GF-D8 (cell line): Measurements from ENCODE around the gene SKI.

Experiments
- DNase-seq: peaks from one replicate; lab custom pipeline; 2025; lab: John Stamatoyannopoulos, UW

SKI gene

DNA sequence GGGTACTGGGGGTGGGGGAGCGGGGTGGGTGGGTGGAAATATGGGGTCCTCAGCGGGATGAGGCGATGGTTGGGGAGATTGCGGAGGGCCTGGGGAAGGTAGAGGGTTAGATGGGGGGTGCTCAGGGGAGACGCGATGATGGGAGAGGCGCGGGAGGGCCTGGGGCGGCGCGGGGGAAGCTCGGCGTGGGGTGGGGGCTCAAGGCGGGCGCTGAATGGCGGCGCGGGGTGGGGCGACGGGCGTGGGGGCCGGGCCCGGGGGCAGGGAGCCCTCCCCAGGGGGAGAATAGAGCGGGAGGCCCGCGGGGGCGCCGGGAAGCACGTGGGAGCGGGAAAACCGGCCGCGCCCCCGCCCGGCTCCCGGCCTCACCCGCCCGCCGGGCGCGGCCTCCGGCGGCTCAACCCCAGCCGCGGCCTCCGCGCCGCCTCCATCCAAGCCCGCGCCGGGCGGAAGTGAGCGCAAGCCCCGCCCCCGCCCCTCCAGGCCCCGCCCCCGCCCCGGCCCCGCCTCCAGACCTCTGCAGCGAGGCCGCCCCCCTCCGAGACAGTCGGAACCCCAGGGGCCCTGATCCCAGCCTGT, 33.7 kb upstream of the SKI start, which contains the start of gene FAAP20:
TSS of gene FAAP20 (minus strand) at position 454 of the 579 bp plus-strand sequence. CDS start at position 431, 23 bp downstream.
- DNase-seq: peak; percentile 4

GRCh38 chr1:2194898-2195673, 33.0 kb upstream of the SKI start:
- DNase-seq: peak; percentile 36

- no peak for DNase-seq
These were observed 32.3 kb upstream of the SKI start for GRCh38 chr1:2195785-2196184.

DNA sequence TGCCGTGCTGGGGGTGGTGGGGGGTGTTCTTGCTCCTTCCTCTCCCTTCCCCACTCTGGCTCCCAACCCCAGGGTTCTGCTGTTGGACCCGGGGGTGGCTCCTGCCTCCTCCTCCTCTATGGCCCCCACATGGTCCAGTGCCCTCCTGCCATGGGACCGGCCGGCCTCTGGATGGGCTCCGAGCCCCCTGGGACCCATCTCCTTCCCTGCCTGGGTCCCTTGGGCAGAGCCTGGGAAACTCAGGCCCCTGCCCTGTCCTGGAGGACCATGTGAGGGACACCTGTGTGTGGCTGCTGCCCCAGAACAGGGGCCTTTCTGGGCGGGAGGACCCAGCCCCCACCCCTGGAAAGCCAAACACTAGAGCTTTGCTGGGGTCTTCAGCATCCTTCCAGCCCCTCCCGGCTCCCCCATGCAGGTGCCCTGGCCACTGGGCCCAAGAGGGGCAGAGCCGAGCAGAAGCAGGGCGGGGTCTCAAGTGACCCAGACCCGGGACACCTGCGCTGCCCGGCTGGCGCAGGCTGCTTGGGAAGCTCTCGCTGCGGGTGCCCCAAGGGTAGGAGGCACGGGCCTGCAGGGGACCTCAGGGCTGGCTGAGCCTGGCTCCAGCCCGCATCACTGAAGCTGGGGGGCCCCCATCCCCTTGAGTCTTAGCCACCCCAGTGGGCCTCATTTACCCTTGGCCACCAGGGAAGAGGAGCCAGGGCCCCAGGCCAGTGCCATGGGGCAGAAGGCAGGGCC, 31.0 kb upstream of the SKI start:
- no peak for DNase-seq

DNA sequence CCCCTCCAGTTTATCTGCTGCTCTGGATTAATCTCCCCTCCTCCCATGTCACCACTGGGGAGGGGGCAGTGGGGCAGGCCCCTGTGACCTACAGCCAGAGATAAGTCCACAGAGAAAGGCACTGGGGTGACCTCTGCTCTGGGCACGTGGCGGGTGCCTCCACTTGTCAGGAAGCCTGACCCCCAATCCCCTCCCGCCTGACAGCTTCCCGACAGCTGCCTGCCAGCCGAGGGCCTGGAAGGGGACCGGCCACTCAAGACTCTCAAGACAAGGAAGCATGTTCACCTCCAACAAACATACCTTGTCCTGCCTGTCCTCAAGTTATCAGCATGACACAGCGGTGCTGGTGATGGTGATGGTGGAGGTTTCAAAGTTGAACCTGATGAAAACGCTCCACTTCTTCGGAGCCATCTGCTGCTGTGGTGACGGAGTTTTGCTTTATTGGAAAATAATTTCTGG, 30.4 kb upstream of the SKI start:
- DNase-seq: no peak

DNA sequence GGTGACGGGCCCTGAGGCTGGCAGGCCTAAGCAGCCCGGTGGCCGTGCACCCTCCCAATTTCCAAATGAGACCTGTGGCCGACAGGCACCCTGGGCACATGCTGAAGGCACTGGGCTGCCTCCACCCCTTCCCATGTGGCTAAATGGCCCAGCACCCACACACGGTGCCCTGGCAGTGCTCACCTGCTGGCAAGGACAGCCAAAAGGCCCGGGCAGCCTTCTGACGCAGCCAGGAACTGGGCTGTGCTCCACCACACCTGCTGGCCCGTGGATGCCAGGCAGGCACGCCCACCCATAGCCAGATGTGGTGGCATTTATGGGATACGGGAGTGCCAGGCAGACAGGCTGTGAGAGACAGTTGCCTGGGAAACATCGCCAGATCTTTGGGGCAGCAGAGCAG, 29.5 kb upstream of the SKI start:
- DNase-seq: no peak

GRCh38 chr1:2199042-2199810, 28.9 kb upstream of the SKI start:
- DNase-seq: no peak

DNA sequence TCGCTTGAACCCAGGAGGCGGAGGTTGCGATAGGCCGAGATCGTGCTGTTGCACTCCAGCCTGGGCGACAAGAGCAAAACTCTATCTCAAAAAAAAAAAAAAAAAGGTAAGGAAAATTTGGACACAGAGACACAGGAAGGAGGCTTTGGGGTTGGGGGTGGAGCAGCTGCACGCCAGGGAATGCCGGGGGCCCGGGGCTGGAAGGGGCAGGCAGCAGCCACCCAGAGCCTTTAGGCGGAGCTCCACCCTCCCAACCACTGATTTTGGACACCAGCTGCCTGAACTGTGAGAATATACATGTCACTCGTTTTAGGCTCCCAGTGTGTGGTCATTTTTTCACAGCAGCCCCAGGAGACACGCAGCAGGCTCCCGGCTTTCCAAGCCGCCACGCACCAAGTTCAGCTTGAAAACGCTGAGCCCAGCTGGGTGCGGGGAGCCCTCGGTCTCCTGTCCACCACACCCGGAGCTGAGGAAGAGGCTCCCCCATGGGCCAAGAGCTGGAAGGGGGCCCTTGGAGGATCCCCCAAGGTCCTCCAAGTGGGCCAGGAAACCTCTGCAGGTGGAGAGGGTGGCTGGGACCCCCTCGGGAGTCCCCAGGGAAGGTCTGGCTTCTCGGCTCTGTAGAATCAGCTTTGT, 27.7 kb upstream of the SKI start:
- no peak for DNase-seq

- no peak for DNase-seq
These were observed 27.1 kb upstream of the SKI start for GRCh38 chr1:2201062-2201461.

GRCh38 chr1:2202008-2202575, 26.0 kb upstream of the SKI start:
- DNase-seq: no peak

DNA sequence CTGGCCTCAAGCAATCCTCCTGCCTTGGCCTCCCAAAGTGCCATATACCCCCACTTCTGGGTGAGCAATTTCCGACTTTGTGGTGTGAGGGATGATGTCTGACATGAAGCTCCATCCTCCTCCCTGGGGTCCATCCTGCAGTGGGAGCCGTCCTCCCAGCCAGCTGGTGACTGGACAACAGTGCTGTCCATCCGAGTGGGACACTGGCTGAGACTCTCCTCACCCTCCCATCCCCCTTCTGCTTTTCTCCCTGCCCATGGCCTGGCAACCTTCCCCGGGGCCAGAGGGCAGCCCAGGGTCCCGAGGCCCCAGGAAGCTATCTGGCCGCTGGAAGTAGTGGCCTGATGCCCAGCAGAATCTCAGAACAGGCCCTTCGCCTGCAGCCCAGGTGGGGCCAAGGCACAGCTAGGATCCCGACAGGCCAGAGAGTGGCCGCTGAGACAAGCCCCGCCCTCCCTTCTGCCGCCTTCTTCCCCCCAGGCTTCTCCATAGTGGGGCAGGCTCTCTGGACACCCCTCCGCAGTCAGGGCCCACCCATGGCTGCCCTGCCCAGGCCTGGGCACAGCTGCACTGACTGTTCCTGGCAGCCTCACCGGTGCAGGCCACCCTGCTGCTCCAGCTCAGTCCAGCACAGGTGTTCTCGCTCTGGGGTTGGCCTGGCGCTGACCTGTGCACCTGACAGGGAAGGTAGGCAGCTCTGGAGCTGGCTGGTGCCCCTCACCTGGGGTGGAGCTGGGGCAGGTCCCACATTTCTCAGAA, 25.1 kb upstream of the SKI start:
- DNase-seq: no peak

DNA sequence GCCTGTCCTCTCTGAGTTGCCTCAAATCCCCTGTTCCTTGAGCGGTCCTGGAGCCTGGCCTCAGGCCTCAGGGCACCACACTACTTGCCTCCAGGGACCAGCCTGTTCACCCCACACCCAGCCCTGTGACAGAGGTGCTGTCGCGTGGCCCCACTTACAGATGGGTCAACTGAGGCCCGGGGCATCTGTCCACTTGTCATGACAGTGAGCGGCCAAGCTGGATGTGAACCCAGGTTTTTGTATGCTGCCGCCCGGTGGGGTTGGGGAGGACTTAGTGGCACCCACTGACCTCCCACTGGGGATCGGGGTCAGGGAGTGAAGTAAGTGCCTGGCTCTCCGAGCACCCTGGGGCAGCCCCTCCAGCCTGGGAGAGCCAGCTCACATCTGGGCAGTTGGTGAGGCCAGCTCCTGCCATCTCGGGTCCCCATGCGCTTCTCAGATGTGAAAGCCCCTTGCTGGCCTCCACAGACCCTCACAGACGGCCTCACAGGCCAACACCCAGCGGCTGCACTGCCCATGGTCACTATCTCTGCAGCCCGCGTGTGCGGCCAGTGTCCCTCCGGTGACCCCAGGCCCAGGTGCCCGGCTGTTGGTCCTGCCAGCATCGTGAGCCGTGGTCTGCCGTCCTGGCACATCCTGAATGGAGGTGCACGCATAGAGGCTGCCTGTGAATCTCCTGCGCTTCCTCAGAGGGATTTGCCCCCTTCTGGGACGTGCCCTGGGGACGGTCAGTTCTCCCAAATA, 24.3 kb upstream of the SKI start:
- DNase-seq: no peak

DNA sequence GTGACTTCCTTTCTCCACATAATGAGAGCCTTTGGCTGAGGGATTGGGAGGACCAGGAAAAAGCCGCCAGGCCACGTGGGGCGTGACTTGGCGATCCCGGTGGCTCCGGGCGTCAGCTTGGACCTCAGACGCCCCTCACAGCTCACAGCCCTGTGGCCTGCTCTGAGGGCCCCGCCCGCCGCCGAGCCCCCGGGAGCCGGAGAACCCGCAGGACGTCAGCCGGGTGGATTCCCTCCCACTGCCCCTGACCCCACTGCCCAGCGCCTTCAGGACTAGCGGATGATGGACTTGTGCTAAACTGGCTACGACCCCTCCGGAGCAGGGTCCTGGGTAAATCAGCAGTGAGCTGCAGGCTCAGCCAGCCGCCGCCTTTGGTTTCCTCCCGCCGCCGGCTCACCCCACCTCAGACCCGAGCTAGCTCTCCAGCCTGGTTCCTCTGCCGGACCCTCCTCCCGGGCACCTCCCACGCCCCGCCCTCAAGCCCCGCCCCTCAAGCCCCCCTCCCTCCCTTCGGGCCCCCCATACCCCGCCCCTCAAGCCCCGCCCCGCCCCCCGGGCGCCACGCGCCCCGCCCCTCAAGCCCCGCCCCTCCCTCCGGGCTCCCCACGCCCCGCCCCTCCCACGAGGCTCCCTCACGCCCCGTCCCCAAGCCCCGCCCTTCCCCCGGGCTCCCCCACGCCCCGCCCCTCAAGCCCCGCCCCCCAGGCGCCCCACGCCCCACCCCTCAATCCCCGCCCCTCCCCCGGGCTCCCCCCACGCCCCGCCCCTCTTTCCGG, 23.5 kb upstream of the SKI start:
- DNase-seq: peak; percentile 6

- DNase-seq: peak; percentile 37
These were observed 22.7 kb upstream of the SKI start for GRCh38 chr1:2205191-2205952.

DNA sequence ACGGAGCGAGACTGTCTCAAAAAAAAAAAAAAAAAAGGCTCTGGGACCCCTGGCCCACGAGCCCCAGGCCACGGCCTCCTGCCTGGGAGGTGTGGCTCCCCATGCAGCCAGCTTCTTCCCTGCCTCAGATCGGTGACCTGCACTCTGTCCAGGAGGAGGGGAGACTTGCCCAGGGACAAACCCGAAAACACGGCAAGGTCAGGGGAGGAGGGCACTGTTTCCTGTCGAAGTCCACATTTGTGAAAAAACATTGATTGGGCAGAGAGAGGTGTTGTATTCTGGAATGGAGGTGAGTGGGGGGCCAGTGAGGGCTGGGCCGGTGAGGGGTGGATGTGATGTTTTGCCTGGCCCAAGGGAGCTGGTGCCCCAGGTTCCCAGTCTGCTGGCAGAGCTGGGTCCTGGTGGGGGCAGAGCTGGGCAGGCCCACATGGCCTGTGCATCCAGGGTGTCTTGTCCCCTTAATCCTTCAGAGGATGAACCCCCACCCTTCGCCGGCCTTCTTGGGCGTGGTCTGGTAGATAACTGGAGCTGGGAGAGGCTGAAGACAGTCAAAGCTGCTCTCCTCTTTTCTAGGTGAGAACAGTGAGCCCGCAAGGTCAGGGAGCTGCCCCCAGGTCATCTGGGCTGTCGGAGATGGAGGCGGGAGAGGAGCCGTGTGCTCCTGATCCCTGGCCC, 21.2 kb upstream of the SKI start:
- DNase-seq: no peak

- no peak for DNase-seq
These were observed 19.5 kb upstream of the SKI start for GRCh38 chr1:2208309-2209239.
